Measurements from ENCODE around the gene TTC21B. TPM values are rescaled to one million over a fixed set of nuclear protein-coding genes. Genes with fewer than 3 reads are reported as not detected.
"Not testable (repeated sequence)": the region's sequence is repeated elsewhere in the genome, so short reads cannot be mapped to it uniquely, and the experiment has no call there.

The TTC21B gene
- total and polyA plus RNA-seq, 10 donors: 4.3 to 42.2 (median 24.5) TPM

DNA sequence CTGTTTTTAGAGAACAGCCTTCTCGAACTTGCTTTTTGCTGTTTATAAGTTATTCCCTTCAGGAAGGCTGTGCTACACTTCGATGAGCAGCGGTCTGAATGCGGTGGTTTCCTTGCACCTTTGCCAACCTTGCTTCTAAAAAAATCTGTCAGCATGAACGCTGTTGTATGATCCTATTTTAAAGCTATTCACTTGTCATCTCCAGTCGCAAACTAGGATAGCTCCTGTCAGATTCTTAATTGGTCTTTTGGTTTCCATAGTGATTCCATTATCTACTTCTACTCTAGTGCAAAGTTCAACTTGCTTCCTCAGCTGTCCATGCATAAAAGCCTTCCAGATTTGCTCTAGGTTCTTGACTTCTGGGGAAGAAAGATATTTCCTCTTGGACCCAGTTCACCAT, 83.2 kb downstream of the TTC21B start:
- Histone ChIP-seq H3K9me3 (no peaks in the 10 kb centered on the region), H3K4me3 (no peak overlapping the region), H3K36me3 (peaks cover 0 to 10% (median 2%) of the 10 kb centered on the region in 6 donors), H3K27ac (no peak overlapping the region), H3K4me1 (peaks cover 0 to 21% (median 10%) of the 10 kb centered on the region in 6 donors), H3K27me3 (replicated peaks in 1 of 7) (no peaks in the 10 kb centered on the region)
- no peak for TF ChIP-seq POLR2AphosphoS5 (IDR thresholded peaks at IDR 0.05)
- TF ChIP-seq POLR2A (IDR thresholded peaks at IDR 0.05): no peak
- TF ChIP-seq, protein P1, sequence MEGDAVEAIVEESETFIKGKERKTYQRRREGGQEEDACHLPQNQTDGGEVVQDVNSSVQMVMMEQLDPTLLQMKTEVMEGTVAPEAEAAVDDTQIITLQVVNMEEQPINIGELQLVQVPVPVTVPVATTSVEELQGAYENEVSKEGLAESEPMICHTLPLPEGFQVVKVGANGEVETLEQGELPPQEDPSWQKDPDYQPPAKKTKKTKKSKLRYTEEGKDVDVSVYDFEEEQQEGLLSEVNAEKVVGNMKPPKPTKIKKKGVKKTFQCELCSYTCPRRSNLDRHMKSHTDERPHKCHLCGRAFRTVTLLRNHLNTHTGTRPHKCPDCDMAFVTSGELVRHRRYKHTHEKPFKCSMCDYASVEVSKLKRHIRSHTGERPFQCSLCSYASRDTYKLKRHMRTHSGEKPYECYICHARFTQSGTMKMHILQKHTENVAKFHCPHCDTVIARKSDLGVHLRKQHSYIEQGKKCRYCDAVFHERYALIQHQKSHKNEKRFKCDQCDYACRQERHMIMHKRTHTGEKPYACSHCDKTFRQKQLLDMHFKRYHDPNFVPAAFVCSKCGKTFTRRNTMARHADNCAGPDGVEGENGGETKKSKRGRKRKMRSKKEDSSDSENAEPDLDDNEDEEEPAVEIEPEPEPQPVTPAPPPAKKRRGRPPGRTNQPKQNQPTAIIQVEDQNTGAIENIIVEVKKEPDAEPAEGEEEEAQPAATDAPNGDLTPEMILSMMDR (IDR thresholded peaks at IDR 0.05 in 8 of 11, conservative IDR thresholded peaks at IDR 0.05 in 3 of 11): no peak
- WGBS, 5 donors: 87 to 92% (median 88%) methylated on average over 6 of the region's 6 CpGs
- intact Hi-C loops (cut with DNase I; ENCODE audit: low total_unique reads): no loop called here
- no peak for DNase-seq

DNA sequence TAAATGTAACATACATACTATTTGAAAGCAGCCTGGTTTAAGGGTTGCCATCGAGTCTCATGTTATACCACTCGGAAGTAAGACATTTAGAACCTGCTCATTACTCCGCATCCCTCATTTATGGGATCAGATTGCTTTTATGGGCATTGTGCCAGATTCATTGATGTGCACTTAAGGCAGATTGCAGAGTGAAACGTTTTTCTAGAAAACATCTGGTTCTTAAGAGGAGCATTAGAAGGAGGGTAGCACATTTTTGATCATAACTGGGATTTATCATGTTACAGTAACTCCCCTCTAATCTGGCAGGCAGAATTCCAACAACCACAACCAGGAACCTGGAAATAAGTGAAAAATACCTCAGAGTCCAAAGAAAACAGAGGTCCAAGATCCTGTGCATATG, 85.4 kb downstream of the TTC21B start:
- Histone ChIP-seq H3K4me1 (peaks cover 0 to 8% (median 0%) of the 10 kb centered on the region in 6 donors), H3K36me3 (peaks cover 0 to 10% (median 2%) of the 10 kb centered on the region in 6 donors), H3K4me3 (no peak overlapping the region), H3K27ac (peak overlapping the region in 1 of 8 donors; percentile 19), H3K9me3 (no peaks in the 10 kb centered on the region), H3K27me3 (replicated peaks in 1 of 7) (no peaks in the 10 kb centered on the region)
- DNase-seq: no peak
- TF ChIP-seq, protein P1 (IDR thresholded peaks at IDR 0.05 in 8 of 11, conservative IDR thresholded peaks at IDR 0.05 in 3 of 11): no peak
- TF ChIP-seq POLR2A (IDR thresholded peaks at IDR 0.05) (no peak), POLR2AphosphoS5 (IDR thresholded peaks at IDR 0.05) (no peak)
- WGBS, 5 donors: 69 to 83% (median 74%) methylated on average over 4 of the region's 4 CpGs
- intact Hi-C loops (cut with DNase I; ENCODE audit: low total_unique reads): no loop called here

DNA sequence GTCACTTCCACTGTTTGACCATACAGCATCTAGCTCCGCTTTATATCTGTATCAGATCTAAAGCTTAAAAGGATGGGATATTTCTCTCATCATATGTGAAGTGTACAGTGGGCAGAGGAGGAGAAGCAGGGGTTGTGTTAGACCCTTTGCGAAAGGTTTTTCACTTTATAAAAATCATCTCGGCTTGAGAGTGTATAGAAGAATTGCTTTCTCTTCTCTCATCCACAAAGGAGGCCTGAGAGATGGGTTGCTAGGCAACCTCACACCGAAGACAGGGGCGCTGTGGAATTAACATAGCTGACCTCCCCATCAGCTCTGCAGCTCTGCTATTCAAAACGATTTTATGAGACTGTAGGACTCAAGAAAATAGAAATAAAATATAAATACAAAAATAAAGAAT, 89.3 kb downstream of the TTC21B start:
- Histone ChIP-seq H3K27me3 (replicated peaks in 1 of 7) (no peaks in the 10 kb centered on the region), H3K27ac (no peak overlapping the region), H3K9me3 (peaks cover 0 to 24% (median 20%) of the 10 kb centered on the region in 8 donors), H3K4me3 (no peak overlapping the region), H3K36me3 (no peaks in the 10 kb centered on the region), H3K4me1 (peaks cover 0 to 8% (median 0%) of the 10 kb centered on the region in 6 donors)
- no peak for DNase-seq
- intact Hi-C loops (cut with DNase I; ENCODE audit: low total_unique reads): no loop called here
- TF ChIP-seq, protein P1 (IDR thresholded peaks at IDR 0.05 in 8 of 11, conservative IDR thresholded peaks at IDR 0.05 in 3 of 11): no peak
- TF ChIP-seq POLR2A (IDR thresholded peaks at IDR 0.05): no peak
- TF ChIP-seq POLR2AphosphoS5 (IDR thresholded peaks at IDR 0.05): no peak
- 86 to 89% (median 88%) methylated on average over 6 of the region's 6 CpGs for WGBS, 5 donors

DNA sequence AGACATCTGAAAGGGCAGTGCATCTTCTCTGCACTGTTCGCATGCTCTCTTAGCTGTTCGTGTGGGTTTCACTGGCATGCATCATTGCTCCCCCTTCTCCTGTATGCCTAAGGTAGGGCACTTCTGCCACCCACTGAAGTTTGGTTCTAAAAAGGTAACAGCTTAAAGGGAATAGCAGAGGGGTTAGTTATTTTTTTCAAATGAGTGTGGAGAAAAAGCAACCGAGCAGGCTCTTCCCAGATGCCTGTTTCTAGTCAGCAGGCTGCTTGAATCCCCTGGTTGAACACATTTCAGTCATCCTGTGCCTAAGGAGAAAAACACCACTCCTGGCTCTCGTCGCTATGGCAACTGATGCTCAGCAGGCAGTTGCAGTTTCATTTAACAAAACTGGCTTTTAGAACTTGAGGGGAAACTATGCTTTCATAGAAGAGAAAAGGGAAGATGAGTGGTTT, 89.7 kb downstream of the TTC21B start:
- intact Hi-C loops (cut with DNase I; ENCODE audit: low total_unique reads): no loop called here
- WGBS, 5 donors: 73 to 85% (median 81%) methylated on average over 5 of the region's 5 CpGs
- no peak for DNase-seq
- H3K27ac ChIP-seq: no peak overlapping the region
- H3K4me1 ChIP-seq: peaks cover 0 to 4% (median 0%) of the 10 kb centered on the region in 6 donors
- H3K9me3 ChIP-seq: peaks cover 0 to 26% (median 21%) of the 10 kb centered on the region in 8 donors
- no peak for TF ChIP-seq POLR2AphosphoS5 (IDR thresholded peaks at IDR 0.05)
- TF ChIP-seq, protein P1 (IDR thresholded peaks at IDR 0.05 in 8 of 11, conservative IDR thresholded peaks at IDR 0.05 in 3 of 11): no peak
- TF ChIP-seq POLR2A (IDR thresholded peaks at IDR 0.05): no peak
- no peaks in the 10 kb centered on the region for H3K36me3 ChIP-seq
- H3K27me3 ChIP-seq (replicated peaks in 1 of 7): no peaks in the 10 kb centered on the region
- H3K4me3 ChIP-seq: no peak overlapping the region

DNA sequence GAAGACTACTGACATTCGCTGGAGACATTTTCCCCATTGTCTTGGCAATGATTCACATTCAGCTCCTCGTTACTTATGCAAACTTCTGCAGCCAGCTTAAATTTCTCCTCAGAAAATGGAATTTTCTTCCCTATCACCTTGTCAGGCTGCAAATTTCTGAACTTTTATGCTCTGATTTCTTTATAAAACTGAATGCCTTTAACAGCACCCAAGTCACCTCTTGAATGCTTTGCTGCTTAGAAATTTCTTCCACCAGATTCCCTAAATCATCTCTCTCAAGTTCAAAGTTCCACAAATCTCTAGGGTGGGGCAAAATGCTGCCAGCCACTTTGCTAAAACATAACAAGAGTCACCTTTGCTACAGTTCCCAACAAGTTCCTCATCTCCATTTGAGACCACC, 92.5 kb downstream of the TTC21B start:
- H3K36me3 ChIP-seq; H3K4me3 ChIP-seq; H3K27me3 ChIP-seq (replicated peaks in 1 of 7); H3K4me1 ChIP-seq; intact Hi-C loops (cut with DNase I; ENCODE audit: low total_unique reads); H3K27ac ChIP-seq; DNase-seq: not testable (repeated sequence)
- WGBS, 5 donors: 87 to 100% (median 96%) methylated on average over 2 of the region's 2 CpGs
- H3K9me3 ChIP-seq: peaks cover 0 to 26% (median 21%) of the 10 kb centered on the region in 8 donors

DNA sequence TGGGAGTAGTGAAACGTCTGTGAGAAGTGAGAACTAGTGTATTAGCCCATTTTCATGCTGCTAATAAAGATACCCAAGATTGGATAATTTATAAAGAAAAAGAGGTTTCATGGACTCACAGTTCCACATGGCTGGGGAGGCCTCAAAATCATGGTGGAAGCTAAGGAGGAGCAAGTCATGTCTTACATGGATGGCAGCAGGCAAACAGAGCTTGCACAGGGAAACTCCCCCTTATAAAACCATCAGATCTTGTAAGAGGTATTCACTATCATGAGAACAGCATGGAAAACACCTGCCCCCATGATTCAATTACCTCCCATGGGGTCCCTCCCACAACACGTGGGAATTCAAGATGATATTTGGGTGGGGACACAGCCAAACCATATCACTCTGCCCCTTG, 93.9 kb downstream of the TTC21B start:
- WGBS, 5 donors: 83 to 92% (median 85%) methylated on average over 2 of the region's 2 CpGs
- H3K4me1 ChIP-seq; H3K4me3 ChIP-seq; H3K27me3 ChIP-seq (replicated peaks in 1 of 7); DNase-seq; H3K36me3 ChIP-seq; intact Hi-C loops (cut with DNase I; ENCODE audit: low total_unique reads); H3K27ac ChIP-seq: not testable (repeated sequence)
- peaks cover 0 to 26% (median 21%) of the 10 kb centered on the region in 8 donors for H3K9me3 ChIP-seq

All from spleen (tissue), 11 donors.